Posterior vena cava (tissue), 2 donors: ENCODE measurements around the gene FAM72A. TPM values are rescaled to one million over a fixed set of nuclear protein-coding genes. Genes with fewer than 3 reads are reported as not detected.
A peak's percentile ranks its signal among the peaks of the same experiment; 100 is the strongest.
"Not testable (repeated sequence)": the region's sequence is repeated elsewhere in the genome, so short reads cannot be mapped to it uniquely, and the experiment has no call there.

Source experiments
- DNase-seq: peaks from one replicate; pipeline ENCODE4 v3.0.0-alpha.2; 2020; ENCODE audit warnings: low spot score
- intact Hi-C, 2 donors: fragments of 100-400 bp; cut with DNase I; formaldehyde crosslinking; loops; one replicate each; pipeline versions ENCODE4 v1.14.1 to v1.14.2; 2022 to 2023
- total RNA-seq, 2 donors: library from RNA; stranded (reverse); fragmentation: NEBNext Ultra II Directional; extraction: Animal tissue kit (Norgen Biotek cat#: 25700); gene quantifications; one replicate each; pipeline ENCODE4 v1.2.1, GENCODE V29; 2021
- donor health status: DM: yes; HTN: yes; CAD: no.
- donor health status: DM: yes; HTN: yes; CAD: no.

The FAM72A gene
- total RNA-seq, 2 donors from 2014 or later = 2.6 to 4.5 TPM

DNA sequence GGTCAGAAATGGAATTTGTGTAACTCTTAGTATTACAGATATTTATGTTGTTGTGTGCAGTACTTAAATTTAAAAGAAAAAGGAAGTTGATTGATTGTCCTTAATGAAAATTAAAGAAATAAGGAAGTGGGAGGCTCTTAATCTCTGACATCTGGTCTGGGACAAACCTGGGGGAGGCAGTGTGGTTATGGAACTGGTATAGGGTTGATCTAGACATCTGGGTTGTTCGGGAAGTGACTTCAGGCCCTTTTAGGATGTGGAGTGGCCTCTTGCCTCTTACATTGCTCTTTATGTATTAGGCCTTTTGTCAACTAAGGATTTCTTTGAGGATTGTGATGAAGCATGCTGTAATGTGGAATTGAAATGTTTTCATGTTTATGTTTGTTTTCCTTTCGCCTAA is 16.1 kb upstream of the FAM72A start:
- DNase-seq, intact Hi-C loops: not testable (repeated sequence)

DNA sequence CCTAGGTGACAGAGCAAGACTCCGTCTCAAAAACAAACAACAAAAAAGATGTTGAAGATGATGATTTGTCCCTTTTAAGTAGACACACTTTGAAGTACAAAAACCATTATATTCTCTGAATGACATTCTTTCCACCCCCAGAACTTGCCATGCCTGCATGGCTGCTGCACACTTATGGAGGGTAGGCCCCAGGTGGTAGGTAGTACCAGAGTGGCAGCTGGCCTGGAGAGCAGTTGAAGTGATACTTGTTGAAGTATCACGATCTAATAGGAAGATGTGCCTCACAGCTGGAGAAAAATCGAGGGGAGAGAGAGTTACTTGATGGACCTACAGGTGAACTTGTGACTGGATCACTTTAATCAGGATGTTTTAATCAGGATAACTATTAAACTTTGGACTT is 15.6 kb upstream of the FAM72A start:
- DNase-seq, intact Hi-C loops: not testable (repeated sequence)

DNA sequence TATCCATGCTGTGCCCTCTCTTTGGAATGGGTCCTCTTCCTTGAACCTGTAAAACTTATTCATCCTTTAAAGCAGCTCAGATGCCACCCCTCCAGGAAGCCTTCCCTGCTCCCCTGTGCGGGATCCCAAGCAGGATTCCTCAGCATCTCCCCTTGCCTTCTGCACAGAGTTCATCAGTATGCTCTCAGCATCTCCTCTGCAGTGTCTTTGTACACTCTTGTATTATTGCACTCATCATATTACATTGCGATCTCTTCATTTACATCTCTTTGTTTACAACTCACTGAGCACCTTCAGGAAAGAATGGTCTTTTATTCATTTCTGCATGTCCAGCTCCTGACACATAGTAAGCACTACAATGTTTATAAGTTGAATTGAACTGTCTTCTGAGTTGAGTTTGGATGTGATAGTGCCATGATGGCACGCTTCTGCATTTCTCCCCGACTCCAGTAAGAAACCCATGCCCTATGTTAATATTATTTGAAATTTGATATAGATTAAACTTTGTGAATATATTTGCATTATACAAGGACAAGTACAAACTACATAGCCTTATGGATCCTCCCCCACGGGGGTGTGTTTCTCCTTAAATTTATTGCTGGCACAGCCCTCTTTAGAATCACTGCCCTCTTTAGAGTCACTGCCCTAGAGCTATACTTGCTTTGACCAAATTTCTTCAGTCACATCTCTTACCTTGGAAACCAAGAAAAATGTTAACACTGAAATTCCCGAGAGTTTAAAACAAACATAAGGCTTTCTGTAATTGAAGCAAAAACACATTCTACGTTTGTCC is 13.2 kb upstream of the FAM72A start:
- intact Hi-C loops, DNase-seq: not testable (repeated sequence)

DNA sequence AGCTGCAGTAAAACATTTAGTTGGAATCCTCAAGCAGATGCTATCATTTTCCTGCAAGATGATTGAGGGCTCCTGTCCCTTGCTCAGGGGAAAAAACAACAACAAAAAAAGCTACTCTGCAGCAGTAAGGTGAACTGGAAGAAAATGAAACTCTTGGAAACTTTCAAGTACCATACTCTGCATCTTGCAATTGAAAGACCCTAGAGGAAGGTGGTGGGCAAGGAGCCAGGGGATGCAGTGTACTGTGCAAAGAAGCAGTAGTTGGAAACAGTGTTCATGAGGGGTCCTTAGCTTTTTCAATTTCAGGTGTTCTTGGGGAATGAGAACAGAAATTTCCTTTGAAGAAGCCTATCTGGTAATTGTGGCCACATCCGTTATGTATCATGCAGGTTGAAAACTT is 8.2 kb upstream of the FAM72A start:
- DNase-seq, intact Hi-C loops: not testable (repeated sequence)

DNA sequence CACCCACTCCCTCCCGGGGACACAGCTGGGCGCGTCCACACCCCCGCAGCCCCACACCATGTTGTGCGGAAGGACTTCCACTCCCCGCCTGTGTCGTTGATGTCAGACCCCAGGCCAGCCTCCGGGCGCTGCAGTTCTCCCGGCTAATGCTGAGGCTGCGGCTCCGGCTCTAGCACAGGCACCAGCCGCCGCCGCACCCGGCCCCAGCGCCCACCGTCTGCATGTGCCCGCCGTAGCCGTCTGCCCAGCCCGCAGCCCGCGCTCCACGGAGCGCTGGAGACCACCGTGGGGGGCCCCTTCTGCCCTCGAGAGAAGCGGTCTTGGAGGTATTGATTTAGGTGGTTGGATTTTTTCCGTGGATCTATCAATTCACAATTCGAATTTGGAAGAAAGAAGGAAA is 2.9 kb upstream of the FAM72A start:
- intact Hi-C loops = not testable (repeated sequence)

DNA sequence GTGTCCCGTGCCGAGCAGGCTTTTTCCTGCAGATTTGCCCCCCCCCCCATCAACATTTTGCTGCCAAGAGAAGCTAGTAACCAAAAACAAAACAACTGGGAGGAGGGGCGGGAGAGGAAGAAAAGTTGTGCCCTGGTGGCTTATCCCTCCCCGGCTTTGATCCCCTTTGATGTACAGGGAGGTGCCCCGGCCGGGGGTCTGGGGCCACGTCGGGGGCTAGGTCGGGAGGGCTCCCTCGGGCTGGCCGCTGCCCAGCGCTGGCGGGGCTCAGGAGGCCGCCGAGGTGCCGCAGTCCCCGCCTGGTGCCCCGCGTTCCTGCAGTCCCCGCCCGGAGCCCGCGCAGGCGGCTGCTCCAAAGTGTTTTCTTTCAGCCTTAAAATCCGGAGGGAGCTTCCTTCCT is 2.2 kb upstream of the FAM72A start:
- intact Hi-C loops, DNase-seq: not testable (repeated sequence)

More for the DNA sequence above, 2.9 kb upstream of the FAM72A start:
- peak; percentile 76 for DNase-seq

DNA sequence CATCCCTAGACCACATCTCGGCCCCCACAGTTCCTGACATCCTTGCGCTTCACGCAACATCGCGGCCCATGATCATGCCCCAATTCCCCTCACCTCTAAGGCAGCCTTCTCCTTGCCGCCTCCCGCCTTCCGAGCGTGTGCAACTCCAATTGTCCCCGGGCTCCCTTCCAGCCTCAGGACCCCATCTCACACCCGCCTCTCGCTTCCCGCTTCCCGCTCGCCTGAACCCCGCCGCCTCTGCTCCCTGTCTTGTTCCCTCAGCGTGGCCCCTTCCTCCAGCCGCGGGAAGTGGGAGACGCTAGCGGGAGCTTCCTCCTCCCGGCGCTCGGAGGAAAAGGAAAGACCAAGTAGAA is 1.5 kb upstream of the FAM72A start:
- peak; percentile 73 for DNase-seq
- intact Hi-C loops = not testable (repeated sequence)

DNA sequence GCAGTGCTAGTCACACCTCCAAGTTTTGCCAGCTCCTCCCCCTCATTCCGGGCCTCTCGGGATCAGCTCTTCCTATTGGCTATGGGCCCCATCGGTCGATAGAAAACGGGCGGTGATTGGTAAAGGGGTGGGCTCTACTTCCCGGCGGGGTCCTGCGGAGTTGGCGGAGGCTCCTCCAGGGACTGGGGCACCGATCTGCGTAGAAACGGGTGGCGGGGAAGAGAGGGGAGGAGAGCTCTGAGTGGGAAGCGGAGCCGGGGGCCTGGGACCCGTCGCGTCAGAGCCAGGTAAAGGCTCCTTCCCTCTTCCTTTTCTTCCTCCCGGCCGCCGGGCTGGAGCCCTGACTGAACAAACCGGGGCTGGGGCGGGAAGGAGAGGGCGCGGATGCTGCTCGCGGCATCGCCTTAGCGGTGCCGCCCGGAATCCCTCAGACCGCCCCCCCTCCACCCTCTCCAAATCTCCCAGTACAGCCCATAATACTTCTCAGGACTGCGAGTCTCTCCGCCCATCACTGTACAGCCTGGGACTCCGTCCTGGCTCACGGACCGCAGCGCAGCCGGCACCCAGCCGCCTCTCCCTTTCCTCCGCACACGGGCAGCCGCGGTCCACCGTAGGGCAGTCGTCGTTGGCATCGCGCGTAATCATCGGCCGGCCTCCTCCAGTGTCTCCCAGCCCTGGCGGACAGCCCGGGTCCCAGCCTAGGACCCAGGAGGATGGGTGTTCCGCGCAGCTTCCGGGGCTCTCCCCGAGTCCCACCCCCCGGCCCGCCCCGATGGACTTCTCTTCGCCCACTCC is 922 bp upstream of the FAM72A start, which contains the start of gene SRGAP2:
Gene SRGAP2, plus strand, starts transcription at position 178 of the 795 bp plus-strand sequence. CDS start 2,430 bp downstream, outside the sequence.
- intact Hi-C loops = not testable (repeated sequence)
- peak; percentile 91 for DNase-seq

DNA sequence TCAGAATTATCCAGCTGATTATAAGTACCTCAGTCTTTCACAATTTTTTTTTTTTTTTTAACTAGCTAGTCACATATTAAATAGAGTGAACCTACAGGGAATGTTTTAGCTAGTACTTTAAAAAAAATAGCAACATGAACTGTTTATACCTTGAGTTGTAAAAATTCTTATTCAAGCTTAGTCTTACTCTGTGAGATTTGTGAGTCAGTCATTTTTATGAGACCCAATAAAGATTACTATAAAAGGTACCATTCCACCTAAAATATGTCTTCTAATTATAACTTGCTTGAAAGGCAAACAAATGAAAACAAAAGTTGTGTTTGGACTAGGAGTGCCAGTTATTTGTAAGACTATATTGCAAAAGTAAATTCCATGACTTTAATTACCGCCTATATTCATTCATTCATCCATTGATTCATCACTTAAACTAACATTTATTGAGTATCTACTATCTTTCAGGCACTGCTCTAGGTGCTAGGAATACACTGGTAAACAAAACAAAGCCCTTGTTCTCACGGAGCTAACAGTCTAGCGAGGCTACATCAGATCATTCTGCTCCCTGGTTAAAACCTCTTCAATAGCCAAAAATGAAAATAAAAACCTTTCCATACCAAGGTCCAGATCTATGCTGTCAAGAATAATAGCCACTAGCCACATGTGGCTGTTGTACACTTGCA is 5.8 kb downstream of the FAM72A start:
- DNase-seq, intact Hi-C loops: not testable (repeated sequence)

DNA sequence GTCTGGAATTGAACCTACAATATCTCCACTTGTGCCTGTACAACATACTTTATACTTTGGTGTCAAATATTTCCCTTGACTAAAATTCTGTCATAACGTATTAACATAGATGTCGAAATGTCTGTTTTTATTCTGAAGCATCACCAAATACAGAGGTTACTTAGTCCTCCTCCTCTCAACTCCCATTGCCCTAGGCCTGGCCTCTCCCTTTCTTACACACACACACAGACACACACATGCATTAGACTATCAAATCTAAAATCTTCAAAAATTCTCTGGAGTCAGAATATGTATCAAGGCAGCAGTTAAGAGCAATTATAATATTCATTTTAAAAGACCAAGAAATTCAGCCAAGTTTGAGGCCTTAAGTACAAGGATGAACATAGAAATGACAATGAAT is 7.5 kb downstream of the FAM72A start:
- DNase-seq, intact Hi-C loops: not testable (repeated sequence)

DNA sequence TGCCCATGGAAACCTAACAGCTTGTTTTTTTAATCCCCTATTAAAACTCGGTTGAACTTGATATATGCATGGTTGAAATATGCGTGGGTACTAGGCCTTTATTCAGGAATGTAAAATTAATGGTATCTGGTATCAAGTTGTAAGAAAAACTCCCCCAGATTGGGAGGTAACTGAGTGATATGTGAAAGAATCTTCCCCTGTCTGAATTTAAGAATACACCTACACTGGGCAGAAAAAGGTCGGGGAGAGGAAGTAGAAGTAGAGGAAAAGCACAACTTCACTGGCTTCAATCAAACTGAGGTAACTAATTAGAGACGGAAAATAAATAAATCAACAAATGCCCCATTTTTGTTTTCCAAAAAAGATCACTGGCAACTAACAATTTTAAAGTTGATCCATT is 15.8 kb downstream of the FAM72A start:
- DNase-seq, intact Hi-C loops: not testable (repeated sequence)

DNA sequence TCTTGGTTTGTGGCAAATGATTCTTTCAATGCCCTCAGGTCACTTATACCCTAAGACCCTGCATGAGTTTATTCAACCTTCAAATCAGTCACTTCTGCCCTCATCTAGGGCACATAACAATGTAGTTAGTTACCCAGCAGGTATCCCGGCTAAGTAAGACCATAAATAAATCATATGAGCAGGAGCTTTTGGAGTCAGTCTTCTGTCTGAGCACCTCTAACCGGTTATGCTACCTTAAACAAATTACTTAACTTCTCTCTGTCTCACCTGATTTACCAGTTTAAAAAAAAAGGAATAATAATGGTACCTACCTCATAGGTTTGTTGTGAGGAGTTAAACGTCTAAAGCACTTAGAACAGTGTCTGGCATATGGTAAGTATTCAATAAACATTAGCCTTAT is 16.9 kb downstream of the FAM72A start:
- intact Hi-C loops, DNase-seq: not testable (repeated sequence)

DNA sequence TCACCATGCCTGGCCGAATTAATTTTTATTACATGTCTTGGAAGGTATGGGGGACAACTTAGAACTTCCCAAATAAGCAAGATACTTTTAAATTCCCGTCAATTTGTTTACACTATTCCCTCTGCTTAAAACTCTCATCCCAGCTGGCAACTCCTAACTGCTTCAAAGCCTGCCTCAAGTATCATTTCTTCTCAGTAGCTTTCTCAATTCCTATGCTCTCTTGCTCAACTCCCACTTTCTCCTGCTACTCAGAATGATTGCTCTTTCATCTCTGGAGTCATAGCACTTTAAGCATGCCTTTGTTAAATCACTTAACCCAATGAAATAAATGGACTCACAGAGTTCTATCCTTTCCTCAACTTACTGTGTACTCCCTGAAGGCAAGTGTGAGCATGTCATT is 18.9 kb downstream of the FAM72A start:
- DNase-seq, intact Hi-C loops: not testable (repeated sequence)

DNA sequence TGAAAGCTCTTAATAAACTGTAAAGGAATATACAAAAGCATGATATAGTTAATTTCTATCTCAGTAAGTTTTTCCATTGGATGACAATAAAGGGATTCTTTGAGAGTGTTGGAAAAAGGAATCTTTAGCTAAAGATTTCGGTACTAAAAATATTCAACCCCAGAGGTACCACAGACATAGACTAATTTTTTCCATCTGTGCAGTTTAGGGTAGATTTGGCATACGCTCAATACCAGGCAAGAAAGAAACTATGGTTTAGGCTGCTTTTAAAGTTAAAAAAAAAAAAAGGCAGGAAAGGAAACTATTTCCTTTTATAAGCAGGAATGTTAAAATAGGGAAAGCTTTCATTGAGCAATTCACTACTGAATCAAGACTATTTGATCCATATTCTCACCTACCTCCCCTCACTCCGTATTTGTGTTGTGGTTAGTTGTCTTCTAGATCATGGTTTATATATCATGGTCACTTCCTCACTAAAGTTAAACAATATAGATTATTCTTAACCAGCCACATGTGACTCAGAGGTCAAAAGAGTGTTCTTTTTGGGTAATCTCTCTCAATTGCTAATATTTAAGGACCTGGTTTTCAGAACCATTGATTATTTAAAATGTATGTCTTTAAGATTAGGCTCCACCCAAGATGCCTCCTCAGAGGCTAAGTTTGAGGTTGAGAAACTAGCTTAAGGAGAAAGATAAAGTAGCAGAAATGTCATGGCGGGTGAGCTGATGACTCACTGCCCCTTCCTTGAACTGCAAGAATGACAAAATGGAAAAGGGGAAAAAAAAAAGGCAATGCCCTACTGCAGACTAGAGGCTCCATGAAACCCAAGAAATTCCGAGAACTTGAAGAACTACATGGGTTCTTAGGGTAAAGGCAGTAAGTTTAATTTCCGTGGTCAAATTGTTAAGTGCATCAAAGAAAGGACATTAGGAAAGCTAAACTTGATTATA is 20.0 kb downstream of the FAM72A start:
- intact Hi-C loops = not testable (repeated sequence)

DNA sequence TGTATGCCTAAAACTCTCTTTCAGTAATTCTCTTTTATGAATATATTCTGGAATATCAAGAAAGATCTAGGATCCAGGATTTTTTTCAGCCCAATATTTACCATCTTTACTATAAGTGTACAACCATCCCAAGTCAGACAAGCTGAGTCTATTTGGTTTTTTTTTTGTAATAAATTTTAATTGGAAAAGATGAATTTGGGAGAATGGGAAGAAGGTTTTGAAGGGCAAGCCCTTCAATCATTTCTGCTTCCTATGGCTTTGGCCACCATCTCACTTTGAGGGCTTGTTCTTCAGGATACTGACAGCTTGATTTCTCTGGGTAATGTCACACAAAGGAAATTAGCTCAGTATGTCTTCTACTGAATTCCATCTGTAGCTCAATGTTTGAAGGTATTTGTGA is 23.0 kb downstream of the FAM72A start:
- intact Hi-C loops, DNase-seq: not testable (repeated sequence)

More for the DNA sequence above, 20.0 kb downstream of the FAM72A start:
- not testable (repeated sequence) for DNase-seq

DNA sequence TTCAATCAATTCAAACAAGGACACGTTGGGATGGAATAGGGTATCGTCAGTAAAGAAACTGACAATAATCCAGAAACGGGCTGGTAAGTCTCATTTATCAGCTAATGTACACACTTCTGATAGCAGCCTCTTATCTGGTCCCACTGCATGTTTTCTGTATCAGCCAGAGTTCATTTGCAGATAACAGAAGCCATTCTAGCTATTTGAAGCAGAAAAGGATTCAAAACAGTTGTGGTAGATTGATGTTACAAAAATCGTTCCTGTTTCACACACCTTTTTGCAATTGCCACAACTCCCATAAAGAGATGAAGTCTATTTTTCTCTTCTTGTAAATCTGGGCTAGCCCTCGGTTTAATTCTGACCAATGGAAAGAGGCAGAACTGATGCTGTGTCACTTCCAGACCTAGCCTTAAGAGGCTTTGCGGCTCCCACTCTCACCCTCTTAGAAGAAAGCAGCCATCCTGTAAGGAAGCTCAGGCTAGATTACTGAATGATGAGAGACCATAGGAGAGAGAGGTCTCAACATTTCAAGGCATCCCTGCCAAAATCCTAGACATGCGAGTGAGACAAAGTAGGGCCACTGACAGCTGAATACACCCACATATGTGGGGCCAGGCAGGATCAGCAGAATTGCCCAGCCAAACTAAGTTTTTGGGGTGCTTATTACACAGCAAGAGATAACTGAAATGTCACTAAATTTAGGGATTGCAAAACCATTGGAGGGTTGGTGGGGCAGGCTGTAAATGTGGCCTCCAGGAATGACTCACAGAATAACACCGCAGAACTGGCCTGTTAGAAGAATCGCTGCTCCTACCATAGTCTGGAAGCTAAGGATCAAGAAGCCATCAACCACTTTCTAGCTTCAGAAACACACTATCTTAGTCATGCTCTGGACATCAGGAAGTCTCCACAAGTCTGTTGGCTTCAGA is 24.3 kb downstream of the FAM72A start:
- intact Hi-C loops, DNase-seq: not testable (repeated sequence)

DNA sequence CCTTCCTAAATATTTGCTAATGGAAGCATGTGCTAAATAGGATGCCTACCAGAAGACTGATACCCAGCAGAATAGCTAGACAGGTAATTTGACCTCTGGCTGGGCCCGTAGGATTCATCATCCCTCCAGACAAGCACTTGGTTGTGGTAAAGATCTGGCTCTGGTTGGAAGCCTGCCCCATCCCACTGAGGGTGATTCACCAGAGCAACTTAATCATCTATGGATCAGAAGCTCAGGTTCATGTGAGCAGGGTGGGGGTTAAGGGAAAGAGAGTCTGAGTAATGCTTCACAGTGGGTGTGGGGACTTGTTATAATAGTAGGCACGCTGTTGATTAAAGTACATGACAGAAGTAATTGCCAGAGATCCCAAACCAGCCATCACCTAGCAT is 26.5 kb downstream of the FAM72A start:
- intact Hi-C loops = not testable (repeated sequence)
- peak; percentile 77 for DNase-seq
